OCI-LY1 (cell line): Measurements from ENCODE around the gene SORBS1.

Source experiments
- H2AFZ ChIP-seq: fragments of 200-600 bp; sonication (generic), shearing (Covaris generic); 2 replicates; pipeline ENCODE4 v1.6.0; 2014; ENCODE audit warnings: antibody characterized with exemption, mild to moderate bottlenecking, low read length
- H3F3A ChIP-seq: fragments of 200-600 bp; sonication (generic), shearing (Covaris generic); 2 replicates; pipeline ENCODE4 v1.6.0; 2014; ENCODE audit warnings: mild to moderate bottlenecking, antibody characterized with exemption, low read length, moderate library complexity; ENCODE audit not compliant: insufficient read depth
- H3K27ac ChIP-seq: fragments of 200-600 bp; sonication (generic); 2 replicates; pipeline ENCODE4 v1.5.1; 2014; ENCODE audit warnings: low read length, mixed run types, mild to moderate bottlenecking, low read depth; ENCODE audit not compliant: poor library complexity, severe bottlenecking
- H3K27me3 ChIP-seq: fragments of 200-600 bp; sonication (generic); 2 replicates; pipeline ENCODE4 v1.6.0; 2014; ENCODE audit warnings: antibody characterized with exemption, mild to moderate bottlenecking, low read length, moderate library complexity; ENCODE audit not compliant: insufficient read depth
- H3K36me3 ChIP-seq: fragments of 200-600 bp; sonication (generic); 2 replicates; pipeline ENCODE4 v1.6.1; 2014; ENCODE audit warnings: mild to moderate bottlenecking, antibody characterized with exemption, low read length, moderate library complexity, mixed read lengths; ENCODE audit not compliant: insufficient read depth
- H3K4me1 ChIP-seq: fragments of 200-600 bp; sonication (generic); 2 replicates; pipeline ENCODE4 v1.5.1; 2014; ENCODE audit warnings: mild to moderate bottlenecking, low read length, moderate library complexity; ENCODE audit not compliant: insufficient read depth, severe bottlenecking
- H3K4me2 ChIP-seq: fragments of 200-600 bp; sonication (generic), shearing (Covaris generic); 2 replicates; pipeline ENCODE4 v1.6.1; 2014; ENCODE audit warnings: low read length
- H3K4me3 ChIP-seq: fragments of 200-600 bp; sonication (generic); 2 replicates; pipeline ENCODE4 v1.5.1; 2014; ENCODE audit warnings: low read length, low read depth, mild to moderate bottlenecking, mixed read lengths; ENCODE audit not compliant: poor library complexity, severe bottlenecking
- H3K79me2 ChIP-seq: fragments of 200-600 bp; shearing (Covaris generic); 2 replicates; pipeline ENCODE4 v1.6.1; 2016; ENCODE audit warnings: mixed run types, low read length, mixed read lengths; ENCODE audit not compliant: insufficient read depth
- H3K9ac ChIP-seq: fragments of 200-600 bp; sonication (generic), shearing (Covaris generic); 2 replicates; pipeline ENCODE4 v1.6.1; 2014; ENCODE audit warnings: mild to moderate bottlenecking, low read length, mixed read lengths
- H3K9me2 ChIP-seq: fragments of 200-600 bp; sonication (generic), shearing (Covaris generic); 2 replicates; pipeline ENCODE4 v1.6.1; 2014; ENCODE audit warnings: low read depth, mild to moderate bottlenecking, low read length, mixed read lengths
- H3K9me3 ChIP-seq: fragments of 200-600 bp; shearing (Covaris generic); 2 replicates; pipeline ENCODE4 v1.6.1; 2014; ENCODE audit warnings: low read length, mixed read lengths
- H4K20me1 ChIP-seq: fragments of 200-600 bp; sonication (generic), shearing (Covaris generic); 2 replicates; pipeline ENCODE4 v1.6.0; 2016; ENCODE audit warnings: mild to moderate bottlenecking, low read length; ENCODE audit not compliant: insufficient read depth
- CTCF ChIP-seq: fragments of 200-600 bp; sonication (generic), shearing (Covaris generic); IDR thresholded peaks from 2 replicates; pipeline ENCODE4 v1.5.1; 2017; ENCODE audit warnings: mild to moderate bottlenecking, antibody characterized with exemption, low read length, moderate library complexity, mixed read lengths
- EZH2 ChIP-seq: fragments of 200-600 bp; sonication (generic), shearing (Covaris generic); IDR thresholded peaks from 2 replicates; pipeline ENCODE4 v1.8.0; 2017; ENCODE audit warnings: borderline replicate concordance, mixed run types, mild to moderate bottlenecking, antibody characterized with exemption, low read length, moderate library complexity, mixed read lengths

SORBS1 gene

GRCh38 chr10:95485056-95485844, 75.9 kb downstream of the SORBS1 start:
- no peaks in the 10 kb centered on the region for H3K9me2 ChIP-seq
- no peaks in the 10 kb centered on the region for H3K36me3 ChIP-seq
- H3K27ac ChIP-seq, result no peak overlapping the region
- no peaks in the 10 kb centered on the region for H3F3A ChIP-seq
- H3K4me1 ChIP-seq, result no peaks in the 10 kb centered on the region
- H3K79me2 ChIP-seq, result no peaks in the 10 kb centered on the region
- H2AFZ ChIP-seq, result no peak overlapping the region
- H3K9ac ChIP-seq, result no peak overlapping the region
- no peak overlapping the region for H3K4me2 ChIP-seq
- no peaks in the 10 kb centered on the region for H3K27me3 ChIP-seq
- TF ChIP-seq EZH2 (no peak), CTCF (no peak)
- no peaks in the 10 kb centered on the region for H3K9me3 ChIP-seq
- H3K4me3 ChIP-seq, result no peak overlapping the region
- no peaks in the 10 kb centered on the region for H4K20me1 ChIP-seq

- TF ChIP-seq EZH2, result no peak
- no peak for TF ChIP-seq CTCF
- no peak overlapping the region for H2AFZ ChIP-seq
- no peaks in the 10 kb centered on the region for H3F3A ChIP-seq
- H3K27ac ChIP-seq, result no peak overlapping the region
- H3K79me2 ChIP-seq, result no peaks in the 10 kb centered on the region
- H3K4me3 ChIP-seq, result no peak overlapping the region
- no peaks in the 10 kb centered on the region for H3K9me2 ChIP-seq
- no peaks in the 10 kb centered on the region for H3K9me3 ChIP-seq
- H4K20me1 ChIP-seq, result no peaks in the 10 kb centered on the region
- no peak overlapping the region for H3K4me2 ChIP-seq
- H3K4me1 ChIP-seq, result no peaks in the 10 kb centered on the region
- no peaks in the 10 kb centered on the region for H3K27me3 ChIP-seq
- no peaks in the 10 kb centered on the region for H3K36me3 ChIP-seq
- H3K9ac ChIP-seq, result no peak overlapping the region
Observed at GRCh38 chr10:95482501-95483233, 78.5 kb downstream of the SORBS1 start.

- no peak for TF ChIP-seq CTCF
- no peak for TF ChIP-seq EZH2
- H2AFZ ChIP-seq, result no peak overlapping the region
- no peaks in the 10 kb centered on the region for H3K79me2 ChIP-seq
- no peaks in the 10 kb centered on the region for H3K9me2 ChIP-seq
- no peaks in the 10 kb centered on the region for H3F3A ChIP-seq
- no peak overlapping the region for H3K4me3 ChIP-seq
- no peak overlapping the region for H3K9ac ChIP-seq
- H3K4me2 ChIP-seq, result no peak overlapping the region
- no peaks in the 10 kb centered on the region for H3K27me3 ChIP-seq
- no peaks in the 10 kb centered on the region for H3K36me3 ChIP-seq
- H3K27ac ChIP-seq, result no peak overlapping the region
- no peaks in the 10 kb centered on the region for H3K4me1 ChIP-seq
- no peaks in the 10 kb centered on the region for H3K9me3 ChIP-seq
- H4K20me1 ChIP-seq, result no peaks in the 10 kb centered on the region
Observed at GRCh38 chr10:95480901-95481491, 80.2 kb downstream of the SORBS1 start.
